K562 (cell line): Measurements from ENCODE around the gene SGSH.

ENCODE experiments used
- ARNT ChIP-seq, 2 experiments: fragments of 450-650 bp; IDR thresholded peaks; 2 replicates each; pipeline ENCODE4 v1.6.1; 2016; ENCODE audit warnings: mild to moderate bottlenecking in 1 of 2
- CBX5 ChIP-seq: IDR thresholded peaks from 2 replicates; pipeline ENCODE4 v1.6.1; 2014; ENCODE audit warnings: low read depth, borderline replicate concordance
- MAZ ChIP-seq, 2 experiments: fragments of 450-650 bp in 1 of 2; sonication (generic) in 1 of 2; formaldehyde crosslinking; IDR thresholded peaks in 1 of 2; conservative IDR thresholded peaks in 1 of 2; 2 replicates each; pipeline versions ENCODE4 v1.4.0 to v1.5.0; 2020; ENCODE audit warnings: mild to moderate bottlenecking in 1 of 2, missing genetic modification reagents in 1 of 2
- SMAD2 ChIP-seq: fragments of 150-350 bp; IDR thresholded peaks from 2 replicates; pipeline ENCODE4 v1.6.1; 2014; ENCODE audit warnings: low read depth, mild to moderate bottlenecking, low read length
- SOX6 ChIP-seq: fragments of 450-650 bp; IDR thresholded peaks from 2 replicates; pipeline ENCODE4 v1.6.1; 2014; ENCODE audit warnings: mild to moderate bottlenecking
- ZNF395 ChIP-seq: fragments of 200-800 bp; sonication (Bioruptor generic); IDR thresholded peaks from 2 replicates; pipeline ENCODE4 v1.6.1; 2017; ENCODE audit warnings: missing genetic modification characterization, missing compliant biosample characterization
- TF ChIP-seq, protein P1 (sequence below), 3 experiments: IDR thresholded peaks in 2 of 3; conservative IDR thresholded peaks in 1 of 3; 2 replicates each; pipeline ENCODE4 v1.5.1; 2011 to 2012; ENCODE audit warnings: low read length in 3 of 3, mild to moderate bottlenecking in 3 of 3, control low read depth in 2 of 3, improper control_type of control experiment in 1 of 3, inconsistent platforms in 1 of 3, low read depth in 1 of 3, mixed read lengths in 1 of 3, moderate library complexity in 1 of 3; ENCODE audit not compliant: insufficient read depth in 2 of 3
- TF ChIP-seq, protein P2 (sequence below), 2 experiments: fragments of 450-650 bp in 1 of 2; sonication (generic) in 1 of 2; formaldehyde crosslinking in 1 of 2; IDR thresholded peaks in 1 of 2; conservative IDR thresholded peaks in 1 of 2; 2 replicates each; pipeline versions ENCODE4 v1.6.1 to v1.8.1; 2016 to 2023; ENCODE audit warnings: mild to moderate bottlenecking in 2 of 2, moderate library complexity in 2 of 2, inconsistent platforms in 1 of 2, missing genetic modification reagents in 1 of 2
- TF ChIP-seq, protein P3 (sequence below): sonication (generic); formaldehyde crosslinking; IDR thresholded peaks from 2 replicates; pipeline ENCODE4 v1.8.1; 2022; ENCODE audit warnings: missing genetic modification reagents

- no peak for TF ChIP-seq SMAD2
- TF ChIP-seq, protein P1, sequence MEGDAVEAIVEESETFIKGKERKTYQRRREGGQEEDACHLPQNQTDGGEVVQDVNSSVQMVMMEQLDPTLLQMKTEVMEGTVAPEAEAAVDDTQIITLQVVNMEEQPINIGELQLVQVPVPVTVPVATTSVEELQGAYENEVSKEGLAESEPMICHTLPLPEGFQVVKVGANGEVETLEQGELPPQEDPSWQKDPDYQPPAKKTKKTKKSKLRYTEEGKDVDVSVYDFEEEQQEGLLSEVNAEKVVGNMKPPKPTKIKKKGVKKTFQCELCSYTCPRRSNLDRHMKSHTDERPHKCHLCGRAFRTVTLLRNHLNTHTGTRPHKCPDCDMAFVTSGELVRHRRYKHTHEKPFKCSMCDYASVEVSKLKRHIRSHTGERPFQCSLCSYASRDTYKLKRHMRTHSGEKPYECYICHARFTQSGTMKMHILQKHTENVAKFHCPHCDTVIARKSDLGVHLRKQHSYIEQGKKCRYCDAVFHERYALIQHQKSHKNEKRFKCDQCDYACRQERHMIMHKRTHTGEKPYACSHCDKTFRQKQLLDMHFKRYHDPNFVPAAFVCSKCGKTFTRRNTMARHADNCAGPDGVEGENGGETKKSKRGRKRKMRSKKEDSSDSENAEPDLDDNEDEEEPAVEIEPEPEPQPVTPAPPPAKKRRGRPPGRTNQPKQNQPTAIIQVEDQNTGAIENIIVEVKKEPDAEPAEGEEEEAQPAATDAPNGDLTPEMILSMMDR (IDR thresholded peaks at IDR 0.05 in 2 of 3, conservative IDR thresholded peaks at IDR 0.05 in 1 of 3; ENCODE audit: insufficient read depth in 2 of 3, low read depth in 1 of 3, low read length in 3 of 3) = no peak
- TF ChIP-seq CBX5 = no peak
- no peak for TF ChIP-seq ARNT (IDR thresholded peaks at IDR 0.05)
- TF ChIP-seq, protein P2, sequence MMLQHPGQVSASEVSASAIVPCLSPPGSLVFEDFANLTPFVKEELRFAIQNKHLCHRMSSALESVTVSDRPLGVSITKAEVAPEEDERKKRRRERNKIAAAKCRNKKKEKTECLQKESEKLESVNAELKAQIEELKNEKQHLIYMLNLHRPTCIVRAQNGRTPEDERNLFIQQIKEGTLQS (IDR thresholded peaks at IDR 0.05) = no peak
- TF ChIP-seq, protein P2 (CRISPR knock-in tag; conservative IDR thresholded peaks at IDR 0.05) = no peak
- no peak for TF ChIP-seq SOX6
- TF ChIP-seq, protein P3, sequence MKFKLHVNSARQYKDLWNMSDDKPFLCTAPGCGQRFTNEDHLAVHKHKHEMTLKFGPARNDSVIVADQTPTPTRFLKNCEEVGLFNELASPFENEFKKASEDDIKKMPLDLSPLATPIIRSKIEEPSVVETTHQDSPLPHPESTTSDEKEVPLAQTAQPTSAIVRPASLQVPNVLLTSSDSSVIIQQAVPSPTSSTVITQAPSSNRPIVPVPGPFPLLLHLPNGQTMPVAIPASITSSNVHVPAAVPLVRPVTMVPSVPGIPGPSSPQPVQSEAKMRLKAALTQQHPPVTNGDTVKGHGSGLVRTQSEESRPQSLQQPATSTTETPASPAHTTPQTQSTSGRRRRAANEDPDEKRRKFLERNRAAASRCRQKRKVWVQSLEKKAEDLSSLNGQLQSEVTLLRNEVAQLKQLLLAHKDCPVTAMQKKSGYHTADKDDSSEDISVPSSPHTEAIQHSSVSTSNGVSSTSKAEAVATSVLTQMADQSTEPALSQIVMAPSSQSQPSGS (CRISPR knock-in tag) = no peak
- no peak for TF ChIP-seq ZNF395 (CRISPR knock-in tag)
- TF ChIP-seq MAZ (CRISPR knock-in tag; conservative IDR thresholded peaks at IDR 0.05 in 1 of 2, IDR thresholded peaks at IDR 0.05 in 1 of 2) = no peak
Observed at GRCh38 chr17:80187515-80187941, 32.6 kb downstream of the SGSH start.
